HEK293 (cell line): ENCODE data around the gene MFSD2B.

Source experiments
- CTCF ChIA-PET: fragments of 350-600 bp; formaldehyde crosslinking; extraction: SDS; loops from one replicate; lab custom pipeline; 2021; ENCODE audit warnings: antibody characterized with exemption; lab: Yijun Ruan, JAX
- POLR2A ChIA-PET: fragments of 300-600 bp; formaldehyde crosslinking; extraction: SDS; loops from one replicate; lab custom pipeline; 2020; ENCODE audit warnings: antibody characterized with exemption, inconsistent platforms; lab: Yijun Ruan, JAX
- H3K27ac ChIP-seq: fragments of 200-500 bp; sonication (Bioruptor generic); 2 replicates; pipeline ENCODE4 v1.5.1; 2014; ENCODE audit warnings: low read depth, low read length, control low read depth, inconsistent platforms; ENCODE audit errors: extremely low read depth
- H3K36me3 ChIP-seq, 2 experiments: fragments of 200-500 bp in 1 of 2; sonication (Bioruptor generic) in 1 of 2; 1 replicate in 1 of 2; 2 replicates in 1 of 2; pipeline ENCODE4 v1.5.1; 2014 to 2017; ENCODE audit warnings: inconsistent platforms in 2 of 2, low read length in 2 of 2; ENCODE audit not compliant: control insufficient read depth in 2 of 2, insufficient read depth in 1 of 2
- H3K4me1 ChIP-seq: fragments of 200-500 bp; sonication (Bioruptor generic); 2 replicates; pipeline ENCODE4 v1.5.1; 2014; ENCODE audit warnings: mild to moderate bottlenecking, low read length, inconsistent platforms; ENCODE audit not compliant: control insufficient read depth, insufficient read depth
- H3K4me3 ChIP-seq: 2 replicates; pipeline ENCODE4 v1.5.1; 2011; ENCODE audit warnings: low read depth, mild to moderate bottlenecking, control low read depth, low read length, moderate library complexity
- H3K9me3 ChIP-seq: fragments of 200-500 bp; sonication (Bioruptor generic); 2 replicates; pipeline ENCODE4 v1.5.1; 2014; ENCODE audit warnings: low read depth, low read length, inconsistent platforms; ENCODE audit not compliant: control insufficient read depth, insufficient read depth
- GLI2 ChIP-seq: fragments of 450-650 bp; formaldehyde crosslinking; IDR thresholded peaks from 2 replicates; pipeline ENCODE4; 2017; ENCODE audit warnings: missing biosample characterization, missing genetic modification characterization, low read depth, borderline replicate concordance
- KLF9 ChIP-seq: fragments of 450-650 bp; formaldehyde crosslinking; IDR thresholded peaks from 2 replicates; pipeline ENCODE4 v1.5.1; 2016; ENCODE audit warnings: missing biosample characterization, missing genetic modification characterization, low read depth
- MEIS1 ChIP-seq: sonication (generic); formaldehyde crosslinking; IDR thresholded peaks from 2 replicates; pipeline ENCODE4 v1.8.1; 2022; ENCODE audit warnings: missing genetic modification reagents, mild to moderate bottlenecking, borderline replicate concordance
- PATZ1 ChIP-seq: fragments of 450-650 bp; formaldehyde crosslinking; IDR thresholded peaks from 2 replicates; pipeline ENCODE4 v1.5.1; 2016; ENCODE audit warnings: missing biosample characterization, missing genetic modification characterization
- SETDB1 ChIP-seq: IDR thresholded peaks from one replicate; pipeline ENCODE4 v1.6.1; 2017; ENCODE audit warnings: mild to moderate bottlenecking, low read length, moderate library complexity, mixed read lengths; ENCODE audit not compliant: insufficient read length
- ZNF449 ChIP-seq: fragments of 450-650 bp; formaldehyde crosslinking; IDR thresholded peaks from 2 replicates; pipeline ENCODE4 v1.5.1; 2017; ENCODE audit warnings: missing biosample characterization, mild to moderate bottlenecking, missing genetic modification characterization, moderate library complexity
- ZNF514 ChIP-seq: fragments of 450-650 bp; formaldehyde crosslinking; IDR thresholded peaks from 2 replicates; pipeline ENCODE4 v1.5.1; 2016; ENCODE audit warnings: missing biosample characterization, missing genetic modification characterization
- ZNF623 ChIP-seq: fragments of 450-650 bp; formaldehyde crosslinking; IDR thresholded peaks from 2 replicates; pipeline ENCODE4 v1.5.1; 2016; ENCODE audit warnings: missing biosample characterization, missing genetic modification characterization
- ZNF660 ChIP-seq: fragments of 450-650 bp; IDR thresholded peaks from 2 replicates; pipeline ENCODE4 v1.5.1; 2018; ENCODE audit warnings: missing biosample characterization, mild to moderate bottlenecking, missing genetic modification characterization
- ZNF791 ChIP-seq: fragments of 450-650 bp; formaldehyde crosslinking; IDR thresholded peaks from 2 replicates; pipeline ENCODE4 v1.5.1; 2016; ENCODE audit warnings: missing biosample characterization, missing genetic modification characterization
- TF ChIP-seq, protein P1 (sequence below): fragments of 450-650 bp; formaldehyde crosslinking; IDR thresholded peaks from 2 replicates; pipeline ENCODE4 v1.5.1; 2016; ENCODE audit warnings: missing biosample characterization, missing genetic modification characterization

MFSD2B gene

DNA sequence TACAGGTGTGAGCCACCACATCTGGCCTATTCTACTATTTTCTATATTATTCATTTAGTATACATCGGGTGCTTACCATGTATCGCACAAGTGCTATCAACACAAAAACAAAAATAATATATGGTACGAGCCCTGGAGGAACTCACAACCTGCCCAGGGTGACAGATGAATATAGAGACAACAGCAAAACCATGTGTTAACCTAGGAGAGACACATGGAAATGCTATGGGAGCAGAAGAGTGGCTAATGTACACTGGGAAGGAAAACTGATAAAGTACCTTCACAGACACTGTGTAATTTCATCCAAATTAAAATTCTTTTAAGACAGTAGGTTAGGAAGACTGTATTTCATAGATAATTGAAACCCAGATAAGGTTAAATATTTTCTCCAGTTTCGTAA, 62.4 kb downstream of the MFSD2B start:
- CTCF ChIA-PET = no interaction called here
- Histone ChIP-seq H3K4me1 (peaks cover 4% of the 10 kb centered on the region; the same call in 1 of the 2 replicates), H3K27ac (no peak overlapping the region), H3K9me3 (no peaks in the 10 kb centered on the region), H3K36me3 (peaks cover 27 to 62% of the 10 kb centered on the region in 2 experiments)
- POLR2A ChIA-PET = interaction anchor here (0.7 kb wide), 1 partner anchor 19 kb away, joined by 3 read pairs; no protein-coding TSS in a partner anchor
- TF ChIP-seq KLF9 (tag by site-specific recombination) = no peak
- TF ChIP-seq SETDB1 = no peak
- TF ChIP-seq ZNF514 (tag by site-specific recombination) = no peak
- TF ChIP-seq ZNF449 (tag by site-specific recombination) = no peak
- TF ChIP-seq, all 188 proteins: peak for 0
- no peak overlapping the region for H3K4me3 ChIP-seq

GRCh38 chr2:24073816-24074215, 63.9 kb downstream of the MFSD2B start:
- peaks cover 7% of the 10 kb centered on the region; the same call in 1 of the 2 replicates for H3K4me1 ChIP-seq
- TF ChIP-seq PATZ1 (tag by site-specific recombination) = no peak
- TF ChIP-seq MEIS1 (CRISPR knock-in tag) = no peak
- TF ChIP-seq, protein P1, sequence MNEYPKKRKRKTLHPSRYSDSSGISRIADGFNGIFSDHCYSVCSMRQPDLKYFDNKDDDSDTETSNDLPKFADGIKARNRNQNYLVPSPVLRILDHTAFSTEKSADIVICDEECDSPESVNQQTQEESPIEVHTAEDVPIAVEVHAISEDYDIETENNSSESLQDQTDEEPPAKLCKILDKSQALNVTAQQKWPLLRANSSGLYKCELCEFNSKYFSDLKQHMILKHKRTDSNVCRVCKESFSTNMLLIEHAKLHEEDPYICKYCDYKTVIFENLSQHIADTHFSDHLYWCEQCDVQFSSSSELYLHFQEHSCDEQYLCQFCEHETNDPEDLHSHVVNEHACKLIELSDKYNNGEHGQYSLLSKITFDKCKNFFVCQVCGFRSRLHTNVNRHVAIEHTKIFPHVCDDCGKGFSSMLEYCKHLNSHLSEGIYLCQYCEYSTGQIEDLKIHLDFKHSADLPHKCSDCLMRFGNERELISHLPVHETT (tag by site-specific recombination) = no peak
- TF ChIP-seq, all 188 proteins: peak for 0
- POLR2A ChIA-PET = no interaction called here
- H3K36me3 ChIP-seq = peaks cover 18 to 50% of the 10 kb centered on the region in 2 experiments
- no peak overlapping the region for H3K4me3 ChIP-seq
- no peak overlapping the region for H3K27ac ChIP-seq
- H3K9me3 ChIP-seq = no peaks in the 10 kb centered on the region
- CTCF ChIA-PET = interaction anchor here (1.1 kb wide), 1 partner anchor 146 kb away, joined by 3 read pairs; no protein-coding TSS in a partner anchor

DNA sequence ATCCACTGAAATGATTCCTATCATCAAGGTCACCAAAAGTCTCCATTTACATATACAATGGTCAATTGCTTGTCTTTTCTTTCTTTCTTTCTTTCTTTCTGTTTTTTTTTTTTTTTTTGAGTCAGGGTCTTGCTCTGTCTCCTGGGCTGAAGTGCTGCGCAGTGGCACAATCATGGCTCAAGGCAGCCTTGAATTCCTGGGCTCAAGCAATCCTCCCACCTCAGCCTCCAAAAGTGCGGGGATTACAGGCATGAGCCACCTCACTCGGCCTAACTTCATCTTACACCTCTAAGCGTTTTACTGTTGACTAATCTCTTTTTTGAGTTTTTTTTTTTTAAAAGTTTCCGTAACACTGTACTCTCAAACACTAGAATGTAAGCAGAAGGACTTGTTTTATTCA, 65.4 kb downstream of the MFSD2B start:
- ChIA-PET POLR2A (no interaction called here), CTCF (no interaction called here)
- H3K36me3 ChIP-seq = peaks cover 17 to 48% of the 10 kb centered on the region in 2 experiments
- H3K4me3 ChIP-seq = peak overlapping the region; percentile 95
- H3K4me1 ChIP-seq = peaks cover 7% of the 10 kb centered on the region; the same call in 1 of the 2 replicates
- peak overlapping the region; percentile 88 for H3K27ac ChIP-seq
- TF ChIP-seq GLI2 (no peak), ZNF660 (tag by site-specific recombination) (no peak), ZNF791 (tag by site-specific recombination) (no peak), ZNF623 (tag by site-specific recombination) (no peak)
- H3K9me3 ChIP-seq = no peaks in the 10 kb centered on the region
